ENCODE results near the gene MSX1.

Gene MSX1

DNA sequence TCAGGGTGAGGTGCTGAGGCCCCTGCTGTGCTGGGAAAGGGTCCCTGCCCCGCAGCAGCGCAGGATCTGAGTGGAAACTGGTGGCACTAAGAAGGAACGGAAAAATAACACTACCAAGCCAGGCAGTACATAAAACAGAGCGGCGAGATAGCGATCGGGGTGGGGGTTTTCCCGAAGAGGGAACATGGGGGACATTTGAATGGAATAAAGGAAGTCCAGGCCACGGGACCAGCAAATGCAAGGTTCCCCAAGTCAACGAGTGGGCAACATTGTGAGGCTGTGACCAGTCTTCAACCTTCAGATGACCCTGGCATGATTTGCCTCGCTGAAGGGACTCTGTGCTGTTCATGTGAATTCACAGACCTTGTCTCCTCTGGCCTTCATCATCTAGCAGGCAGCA, 13.7 kb downstream of the MSX1 start:
- Histone ChIP-seq H3K9me3 (ENCODE audit: insufficient read depth, low read length, severe bottlenecking) (no peaks in the 10 kb centered on the region), H2AFZ (ENCODE audit: low read depth, low read length) (no peak overlapping the region), H3K4me1 (ENCODE audit: insufficient read depth, low read length) (no peaks in the 10 kb centered on the region), H3K4me2 (ENCODE audit: insufficient read depth, low read length) (no peak overlapping the region), H4K20me1 (ENCODE audit: insufficient read depth, low read length) (no peaks in the 10 kb centered on the region), H3K9ac (ENCODE audit: low read depth, low read length) (no peak overlapping the region), H3K4me3 (ENCODE audit: low read depth in 1 of 2, low read length in 2 of 2) (no peak overlapping the region), H3K27ac (ENCODE audit: low read length) (no peak overlapping the region), H3K36me3 (ENCODE audit: insufficient read depth, low read length) (no peaks in the 10 kb centered on the region), H3K27me3 (ENCODE audit: insufficient read depth, low read length, poor library complexity) (no peaks in the 10 kb centered on the region), H3K79me2 (ENCODE audit: insufficient read depth, low read length) (no peaks in the 10 kb centered on the region)
- no peak for TF ChIP-seq EZH2 (IDR thresholded peaks at IDR 0.05; ENCODE audit: borderline replicate concordance, low read depth, low read length, severe bottlenecking)
- TF ChIP-seq CTCF (IDR thresholded peaks at IDR 0.05; ENCODE audit: borderline replicate concordance, extremely low read depth, low read length, poor library complexity, severe bottlenecking): no peak
- DNase-seq: no peak
- ATAC-seq (ENCODE audit: insufficient read depth, low read depth): no peak

DNA sequence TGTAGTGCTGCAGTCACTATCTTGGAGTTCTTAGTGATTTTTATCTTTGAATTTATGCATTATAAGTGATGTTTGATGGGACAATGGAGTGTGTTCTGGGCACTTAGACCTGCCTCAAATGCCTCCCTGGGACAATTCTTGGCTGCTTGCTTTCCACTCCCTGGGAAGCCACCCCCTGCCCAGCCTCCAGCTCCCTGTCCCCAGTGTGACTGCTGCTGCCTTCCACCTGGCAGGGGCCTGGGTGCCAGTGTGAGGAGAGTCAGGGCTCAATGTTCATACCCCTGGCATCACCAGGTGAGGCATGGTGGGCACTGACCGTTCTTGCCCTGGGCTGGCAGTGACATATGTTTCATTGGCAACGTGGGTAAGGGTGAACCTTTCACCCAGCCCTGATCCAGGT, 14.8 kb downstream of the MSX1 start:
- Histone ChIP-seq H3K4me1 (ENCODE audit: insufficient read depth, low read length) (no peaks in the 10 kb centered on the region), H2AFZ (ENCODE audit: low read depth, low read length) (no peak overlapping the region), H3K36me3 (ENCODE audit: insufficient read depth, low read length) (no peaks in the 10 kb centered on the region), H3K27me3 (ENCODE audit: insufficient read depth, low read length, poor library complexity) (no peaks in the 10 kb centered on the region), H3K9ac (ENCODE audit: low read depth, low read length) (no peak overlapping the region), H3K27ac (ENCODE audit: low read length) (no peak overlapping the region), H3K9me3 (ENCODE audit: insufficient read depth, low read length, severe bottlenecking) (no peaks in the 10 kb centered on the region), H3K79me2 (ENCODE audit: insufficient read depth, low read length) (no peaks in the 10 kb centered on the region), H3K4me3 (ENCODE audit: low read depth in 1 of 2, low read length in 2 of 2) (no peak overlapping the region), H4K20me1 (ENCODE audit: insufficient read depth, low read length) (no peaks in the 10 kb centered on the region), H3K4me2 (ENCODE audit: insufficient read depth, low read length) (no peak overlapping the region)
- no peak for DNase-seq
- no peak for ATAC-seq (ENCODE audit: insufficient read depth, low read depth)
- TF ChIP-seq CTCF (IDR thresholded peaks at IDR 0.05; ENCODE audit: borderline replicate concordance, extremely low read depth, low read length, poor library complexity, severe bottlenecking): no peak

DNA sequence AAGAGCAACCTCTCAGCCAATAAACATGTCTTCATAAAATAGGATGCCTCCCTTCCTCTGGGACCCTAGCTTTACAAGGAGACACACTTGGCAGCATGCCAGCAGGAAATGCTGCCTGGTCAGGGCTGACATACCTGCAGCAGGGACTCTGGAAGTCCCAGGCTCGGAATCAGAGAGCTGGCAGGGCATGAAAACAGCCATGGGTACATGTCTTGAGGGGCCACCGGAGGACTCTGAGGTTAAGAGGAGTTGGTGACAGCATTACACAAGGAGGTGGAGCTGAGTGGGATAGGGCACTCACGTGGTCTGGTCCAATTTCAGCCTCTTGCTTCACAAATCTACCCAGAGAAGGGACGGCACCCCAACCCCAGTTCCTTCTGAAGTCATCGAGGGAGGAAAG, 15.7 kb downstream of the MSX1 start:
- Histone ChIP-seq H3K79me2 (ENCODE audit: insufficient read depth, low read length) (no peaks in the 10 kb centered on the region), H3K9ac (ENCODE audit: low read depth, low read length) (no peak overlapping the region), H3K4me2 (ENCODE audit: insufficient read depth, low read length) (no peak overlapping the region), H3K9me3 (ENCODE audit: insufficient read depth, low read length, severe bottlenecking) (no peaks in the 10 kb centered on the region), H2AFZ (ENCODE audit: low read depth, low read length) (no peak overlapping the region), H3K36me3 (ENCODE audit: insufficient read depth, low read length) (no peaks in the 10 kb centered on the region), H3K27ac (ENCODE audit: low read length) (no peak overlapping the region), H3K27me3 (ENCODE audit: insufficient read depth, low read length, poor library complexity) (no peaks in the 10 kb centered on the region), H3K4me1 (ENCODE audit: insufficient read depth, low read length) (no peaks in the 10 kb centered on the region), H4K20me1 (ENCODE audit: insufficient read depth, low read length) (no peaks in the 10 kb centered on the region), H3K4me3 (ENCODE audit: low read depth in 1 of 2, low read length in 2 of 2) (no peak overlapping the region)
- no peak for TF ChIP-seq EZH2 (IDR thresholded peaks at IDR 0.05; ENCODE audit: borderline replicate concordance, low read depth, low read length, severe bottlenecking)
- TF ChIP-seq CTCF (IDR thresholded peaks at IDR 0.05; ENCODE audit: borderline replicate concordance, extremely low read depth, low read length, poor library complexity, severe bottlenecking): no peak
- no peak for DNase-seq
- ATAC-seq (ENCODE audit: insufficient read depth, low read depth): no peak

DNA sequence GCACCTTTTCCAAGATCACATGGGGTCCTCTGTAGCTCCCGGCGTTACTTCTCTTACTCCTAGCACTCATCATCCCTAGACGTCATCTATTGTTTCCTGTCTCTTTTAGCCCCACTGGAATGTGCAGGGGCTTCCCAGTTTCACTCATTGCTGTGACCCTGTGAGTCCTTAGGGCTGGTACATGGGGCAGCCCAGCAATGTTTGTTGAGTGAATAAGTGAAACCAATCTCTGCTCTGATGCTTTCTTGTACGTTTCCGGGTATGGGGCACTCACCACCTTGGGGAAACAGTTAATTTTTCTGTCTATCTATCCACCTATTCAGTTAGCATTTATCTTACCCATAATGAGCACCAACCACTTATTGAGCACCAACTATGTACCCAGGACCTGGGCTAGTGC, 16.1 kb downstream of the MSX1 start:
- Histone ChIP-seq H3K36me3 (ENCODE audit: insufficient read depth, low read length) (no peaks in the 10 kb centered on the region), H3K27me3 (ENCODE audit: insufficient read depth, low read length, poor library complexity) (no peaks in the 10 kb centered on the region), H3K27ac (ENCODE audit: low read length) (no peak overlapping the region), H3K4me2 (ENCODE audit: insufficient read depth, low read length) (no peak overlapping the region), H3K4me3 (ENCODE audit: low read depth in 1 of 2, low read length in 2 of 2) (no peak overlapping the region), H3K4me1 (ENCODE audit: insufficient read depth, low read length) (no peaks in the 10 kb centered on the region), H4K20me1 (ENCODE audit: insufficient read depth, low read length) (no peaks in the 10 kb centered on the region), H2AFZ (ENCODE audit: low read depth, low read length) (no peak overlapping the region), H3K79me2 (ENCODE audit: insufficient read depth, low read length) (no peaks in the 10 kb centered on the region), H3K9ac (ENCODE audit: low read depth, low read length) (no peak overlapping the region), H3K9me3 (ENCODE audit: insufficient read depth, low read length, severe bottlenecking) (no peaks in the 10 kb centered on the region)
- TF ChIP-seq CTCF (IDR thresholded peaks at IDR 0.05; ENCODE audit: borderline replicate concordance, extremely low read depth, low read length, poor library complexity, severe bottlenecking) (no peak), EZH2 (IDR thresholded peaks at IDR 0.05; ENCODE audit: borderline replicate concordance, low read depth, low read length, severe bottlenecking) (no peak)
- DNase-seq (no peak), ATAC-seq (ENCODE audit: insufficient read depth, low read depth) (no peak)
